PC-9 (cell line): ENCODE data around the gene CAMTA1.

Experiments used
- EZH2 ChIP-seq: fragments of 200-600 bp; sonication (generic); IDR thresholded peaks from 2 replicates; pipeline ENCODE4 v1.8.0; 2017; ENCODE audit warnings: antibody characterized with exemption, low read depth
- TF ChIP-seq, protein P1 (sequence below): fragments of 200-600 bp; sonication (generic); conservative IDR thresholded peaks from 2 replicates; pipeline ENCODE4 v1.6.1; 2017; ENCODE audit warnings: mixed run types, antibody characterized with exemption, mild to moderate bottlenecking, moderate library complexity

DNA sequence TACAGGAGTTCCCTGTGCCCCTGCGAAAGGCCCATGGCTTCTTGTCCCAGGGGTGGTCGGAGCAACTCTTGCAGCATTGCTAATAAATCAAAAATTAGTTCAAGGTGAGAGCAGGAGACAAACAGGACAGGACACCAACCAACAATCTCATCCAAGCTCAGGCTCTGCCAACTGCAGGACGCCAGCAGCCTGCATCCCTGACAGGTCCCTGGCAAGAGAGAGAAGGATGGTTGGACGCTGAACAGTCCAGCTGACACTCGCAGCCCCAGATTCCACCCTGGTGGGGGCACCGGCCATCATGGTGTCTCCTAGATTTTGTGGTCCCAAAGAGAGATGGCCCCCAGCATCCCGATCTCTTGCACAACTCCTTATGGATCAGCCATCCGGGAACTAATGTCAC lies 843.8 kb downstream of the CAMTA1 start:
- TF ChIP-seq, protein P1, sequence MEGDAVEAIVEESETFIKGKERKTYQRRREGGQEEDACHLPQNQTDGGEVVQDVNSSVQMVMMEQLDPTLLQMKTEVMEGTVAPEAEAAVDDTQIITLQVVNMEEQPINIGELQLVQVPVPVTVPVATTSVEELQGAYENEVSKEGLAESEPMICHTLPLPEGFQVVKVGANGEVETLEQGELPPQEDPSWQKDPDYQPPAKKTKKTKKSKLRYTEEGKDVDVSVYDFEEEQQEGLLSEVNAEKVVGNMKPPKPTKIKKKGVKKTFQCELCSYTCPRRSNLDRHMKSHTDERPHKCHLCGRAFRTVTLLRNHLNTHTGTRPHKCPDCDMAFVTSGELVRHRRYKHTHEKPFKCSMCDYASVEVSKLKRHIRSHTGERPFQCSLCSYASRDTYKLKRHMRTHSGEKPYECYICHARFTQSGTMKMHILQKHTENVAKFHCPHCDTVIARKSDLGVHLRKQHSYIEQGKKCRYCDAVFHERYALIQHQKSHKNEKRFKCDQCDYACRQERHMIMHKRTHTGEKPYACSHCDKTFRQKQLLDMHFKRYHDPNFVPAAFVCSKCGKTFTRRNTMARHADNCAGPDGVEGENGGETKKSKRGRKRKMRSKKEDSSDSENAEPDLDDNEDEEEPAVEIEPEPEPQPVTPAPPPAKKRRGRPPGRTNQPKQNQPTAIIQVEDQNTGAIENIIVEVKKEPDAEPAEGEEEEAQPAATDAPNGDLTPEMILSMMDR: no peak
- no peak for TF ChIP-seq EZH2
